CD4-positive, alpha-beta T cell (primary cell): ENCODE results near the gene YPEL1. TPM values are rescaled to one million over a fixed set of nuclear protein-coding genes. Genes with fewer than 3 reads are reported as not detected.

Source experiments
- ATAC-seq: fragments of 200-7000 bp; cut with Tn5 transposase; one replicate; pipeline ENCODE4 v1.10.0; 2022; ENCODE audit warnings: mild to moderate bottlenecking; ENCODE audit not compliant: poor library complexity
- CTCF ChIA-PET: fragments of 350-600 bp; sonication (Branson Sonifier 250); formaldehyde crosslinking; loops from one replicate; lab custom pipeline; 2021; ENCODE audit warnings: antibody characterized with exemption, inconsistent platforms; lab: Charles Lee
- POLR2A ChIA-PET: fragments of 350-600 bp; sonication (Branson Sonifier 250); formaldehyde crosslinking; loops from one replicate; lab custom pipeline; 2021; ENCODE audit warnings: antibody characterized with exemption, inconsistent platforms; lab: Charles Lee
- DNase-seq, 14 experiments: peaks; one replicate each; pipeline ENCODE4 v3.0.0-alpha.2; 2013 to 2020; ENCODE audit warnings: mixed read lengths in 2 of 14
- H3K27ac ChIP-seq, 2 donors: one replicate each; pipeline versions ENCODE4 v1.5.1 to v1.7.0; 2013; ENCODE audit warnings: low read length in 2 of 2, low read depth in 1 of 2, mild to moderate bottlenecking in 1 of 2
- H3K27me3 ChIP-seq, 2 experiments: 1 replicate in 1 of 2; 2 replicates in 1 of 2; pipeline versions ENCODE4 v1.6.1 to v1.7.0; 2013; ENCODE audit warnings: low read length in 2 of 2, control low read depth in 1 of 2, mild to moderate bottlenecking in 1 of 2, moderate library complexity in 1 of 2; ENCODE audit not compliant: insufficient read depth in 2 of 2, control insufficient read depth in 1 of 2
- H3K36me3 ChIP-seq: one replicate; pipeline ENCODE4 v1.6.1; 2013; ENCODE audit warnings: low read length, control low read depth; ENCODE audit not compliant: insufficient read depth
- H3K4me1 ChIP-seq: one replicate; pipeline ENCODE4 v1.6.1; 2013; ENCODE audit warnings: low read length, control low read depth; ENCODE audit not compliant: insufficient read depth
- H3K4me3 ChIP-seq: one replicate; pipeline ENCODE4 v1.5.1; 2013; ENCODE audit warnings: mild to moderate bottlenecking, low read length, moderate library complexity
- H3K9me3 ChIP-seq, 2 experiments: 1 replicate in 1 of 2; 2 replicates in 1 of 2; pipeline versions ENCODE4 v1.6.1 to v1.7.0; 2013; ENCODE audit warnings: low read length in 2 of 2, mild to moderate bottlenecking in 2 of 2, control low read depth in 1 of 2, moderate library complexity in 1 of 2; ENCODE audit not compliant: control insufficient read depth in 1 of 2, insufficient read depth in 1 of 2
- H3K27ac Mint-ChIP-seq: one replicate; pipeline ENCODE4 v1.8.0; 2020; ENCODE audit warnings: mixed read lengths
- H3K27me3 Mint-ChIP-seq: one replicate; pipeline ENCODE4 v1.8.0; 2021; ENCODE audit warnings: mixed read lengths
- H3K36me3 Mint-ChIP-seq: one replicate; pipeline ENCODE4 v1.8.0; 2021; ENCODE audit warnings: low read depth, mixed read lengths
- H3K4me1 Mint-ChIP-seq: one replicate; pipeline ENCODE4 v1.8.0; 2021; ENCODE audit warnings: low read depth, mixed read lengths
- H3K4me3 Mint-ChIP-seq: one replicate; pipeline ENCODE4 v1.8.0; 2020; ENCODE audit warnings: mild to moderate bottlenecking, mixed read lengths
- H3K9me3 Mint-ChIP-seq: one replicate; pipeline ENCODE4 v1.8.0; 2020; ENCODE audit warnings: mixed read lengths
- CTCF ChIP-seq: fragments of 200-600 bp; IDR thresholded peaks from one replicate; pipeline ENCODE4 v1.8.0; 2022; ENCODE audit warnings: antibody characterized with exemption, mild to moderate bottlenecking
- intact Hi-C, 2 experiments: fragments of 100-400 bp; cut with DNase I in 1 of 2; cut with micrococcal nuclease in 1 of 2; formaldehyde crosslinking; loops; one replicate each; pipeline versions ENCODE4 v1.15.1 to v1.9.0; 2023 to 2025; cut with DNase I, micrococcal nuclease
- total RNA-seq, 174 experiments: library from RNA in 2 of 174; stranded (reverse) in 2 of 174; gene quantifications; one replicate each; pipeline ENCODE4 v1.2.3 and lab custom pipeline; 2021 to 2026

YPEL1 gene
- total RNA-seq, 2 experiments from 2014 or later, result 2.3 to 2.6 TPM

GRCh38 chr22:21683401-21683811 is 52.2 kb downstream of the YPEL1 start:
- H3K36me3 Mint-ChIP-seq, result peaks cover 56% of the 10 kb centered on the region
- intact Hi-C loops, result no loop called here
- POLR2A ChIA-PET, result no interaction called here
- no peaks in the 10 kb centered on the region for H3K27me3 ChIP-seq
- H3K27ac ChIP-seq, result no peak overlapping the region
- H3K9me3 Mint-ChIP-seq, result no peaks in the 10 kb centered on the region
- H3K4me1 ChIP-seq, result no peaks in the 10 kb centered on the region
- H3K27me3 Mint-ChIP-seq, result no peaks in the 10 kb centered on the region
- ATAC-seq (no peak), DNase-seq (no peak)
- no peak overlapping the region for H3K27ac Mint-ChIP-seq
- no peaks in the 10 kb centered on the region for H3K9me3 ChIP-seq
- peaks cover 75% of the 10 kb centered on the region for H3K36me3 ChIP-seq
- TF ChIP-seq CTCF, result no peak
- no peaks in the 10 kb centered on the region for H3K4me1 Mint-ChIP-seq
- no peak overlapping the region for H3K4me3 ChIP-seq
- CTCF ChIA-PET, result no interaction called here
- H3K4me3 Mint-ChIP-seq, result no peak overlapping the region

- ChIA-PET CTCF (no interaction called here), POLR2A (no interaction called here)
- intact Hi-C loops, result no loop called here
- H3K4me1 Mint-ChIP-seq, result no peaks in the 10 kb centered on the region
- no peaks in the 10 kb centered on the region for H3K27me3 Mint-ChIP-seq
- H3K36me3 Mint-ChIP-seq, result peaks cover 57% of the 10 kb centered on the region
- H3K9me3 Mint-ChIP-seq, result no peaks in the 10 kb centered on the region
- Histone ChIP-seq H3K27me3 (no peaks in the 10 kb centered on the region), H3K4me1 (no peaks in the 10 kb centered on the region), H3K4me3 (no peak overlapping the region), H3K27ac (no peak overlapping the region), H3K9me3 (no peaks in the 10 kb centered on the region), H3K36me3 (peaks cover 67% of the 10 kb centered on the region)
- DNase-seq (no peak), ATAC-seq (no peak)
- H3K4me3 Mint-ChIP-seq, result no peak overlapping the region
- no peak for TF ChIP-seq CTCF
- H3K27ac Mint-ChIP-seq, result no peak overlapping the region
Measured at GRCh38 chr22:21682385-21683175, 53.0 kb downstream of the YPEL1 start.

- POLR2A ChIA-PET, result no interaction called here
Measured at GRCh38 chr22:21681566-21682370, 53.8 kb downstream of the YPEL1 start.

More at GRCh38 chr22:21681566-21682370, 53.8 kb downstream of the YPEL1 start:
- H3K27me3 Mint-ChIP-seq, result no peaks in the 10 kb centered on the region
- Histone ChIP-seq H3K27ac (no peak overlapping the region), H3K4me1 (no peaks in the 10 kb centered on the region), H3K36me3 (peaks cover 60% of the 10 kb centered on the region), H3K27me3 (no peaks in the 10 kb centered on the region), H3K9me3 (no peaks in the 10 kb centered on the region), H3K4me3 (no peak overlapping the region)
- ATAC-seq (no peak), DNase-seq (no peak)
- CTCF ChIA-PET, result no interaction called here
- TF ChIP-seq CTCF, result no peak
- no peak overlapping the region for H3K4me3 Mint-ChIP-seq
- intact Hi-C loops, result no loop called here
- H3K36me3 Mint-ChIP-seq, result peaks cover 56% of the 10 kb centered on the region
- H3K27ac Mint-ChIP-seq, result no peak overlapping the region
- H3K4me1 Mint-ChIP-seq, result no peaks in the 10 kb centered on the region
- no peaks in the 10 kb centered on the region for H3K9me3 Mint-ChIP-seq
